Fibroblast of the aortic adventitia (primary cell): ENCODE results near the gene IGF1R. TPM values are rescaled to one million over a fixed set of nuclear protein-coding genes. Genes with fewer than 3 reads are reported as not detected.

Source experiments
- DNase-seq: peaks from one replicate; pipeline ENCODE4 v3.0.0-alpha.2; 2010; ENCODE audit warnings: low read depth
- H3K4me3 ChIP-seq: 2 replicates; pipeline ENCODE4 v1.5.1; 2011; ENCODE audit warnings: low read depth, mild to moderate bottlenecking, control low read depth, low read length, moderate library complexity
- total RNA-seq: library from RNA; depleted of rRNA; stranded (reverse); fragments of >200 nt; gene quantifications from 2 replicates; pipeline ENCODE4 v1.2.3, GENCODE V29; 2012; ENCODE audit warnings: low replicate concordance
- TF ChIP-seq, protein P1 (sequence below): IDR thresholded peaks from 2 replicates; pipeline ENCODE4 v1.5.1; 2011; ENCODE audit warnings: mild to moderate bottlenecking, low read length, control low read depth, inconsistent platforms; ENCODE audit not compliant: insufficient read depth

Gene IGF1R
- total RNA-seq, 1 donor = 45.6 TPM

DNA sequence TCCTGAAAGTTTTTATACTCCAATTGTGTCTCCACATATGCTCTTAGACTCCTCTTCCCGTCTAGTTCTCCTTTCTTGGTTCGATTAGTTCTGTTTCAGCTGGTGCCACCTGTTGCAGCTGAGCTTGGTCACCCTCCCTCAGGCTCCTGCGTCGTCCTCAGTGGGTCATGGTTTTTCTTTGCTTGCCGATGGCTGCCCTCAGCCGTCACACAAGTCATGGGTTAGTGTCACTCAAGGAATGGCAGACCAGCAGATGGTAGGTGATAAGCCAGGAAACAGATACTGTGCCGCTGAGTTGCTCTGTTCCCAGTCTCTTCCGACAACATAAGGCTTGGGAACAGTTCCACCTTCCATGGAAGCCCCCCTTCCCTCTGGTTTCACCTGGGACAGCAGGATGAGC lies 109.9 kb downstream of the IGF1R start:
- no peak overlapping the region for H3K4me3 ChIP-seq
- DNase-seq = no peak
- TF ChIP-seq, protein P1, sequence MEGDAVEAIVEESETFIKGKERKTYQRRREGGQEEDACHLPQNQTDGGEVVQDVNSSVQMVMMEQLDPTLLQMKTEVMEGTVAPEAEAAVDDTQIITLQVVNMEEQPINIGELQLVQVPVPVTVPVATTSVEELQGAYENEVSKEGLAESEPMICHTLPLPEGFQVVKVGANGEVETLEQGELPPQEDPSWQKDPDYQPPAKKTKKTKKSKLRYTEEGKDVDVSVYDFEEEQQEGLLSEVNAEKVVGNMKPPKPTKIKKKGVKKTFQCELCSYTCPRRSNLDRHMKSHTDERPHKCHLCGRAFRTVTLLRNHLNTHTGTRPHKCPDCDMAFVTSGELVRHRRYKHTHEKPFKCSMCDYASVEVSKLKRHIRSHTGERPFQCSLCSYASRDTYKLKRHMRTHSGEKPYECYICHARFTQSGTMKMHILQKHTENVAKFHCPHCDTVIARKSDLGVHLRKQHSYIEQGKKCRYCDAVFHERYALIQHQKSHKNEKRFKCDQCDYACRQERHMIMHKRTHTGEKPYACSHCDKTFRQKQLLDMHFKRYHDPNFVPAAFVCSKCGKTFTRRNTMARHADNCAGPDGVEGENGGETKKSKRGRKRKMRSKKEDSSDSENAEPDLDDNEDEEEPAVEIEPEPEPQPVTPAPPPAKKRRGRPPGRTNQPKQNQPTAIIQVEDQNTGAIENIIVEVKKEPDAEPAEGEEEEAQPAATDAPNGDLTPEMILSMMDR = no peak

DNA sequence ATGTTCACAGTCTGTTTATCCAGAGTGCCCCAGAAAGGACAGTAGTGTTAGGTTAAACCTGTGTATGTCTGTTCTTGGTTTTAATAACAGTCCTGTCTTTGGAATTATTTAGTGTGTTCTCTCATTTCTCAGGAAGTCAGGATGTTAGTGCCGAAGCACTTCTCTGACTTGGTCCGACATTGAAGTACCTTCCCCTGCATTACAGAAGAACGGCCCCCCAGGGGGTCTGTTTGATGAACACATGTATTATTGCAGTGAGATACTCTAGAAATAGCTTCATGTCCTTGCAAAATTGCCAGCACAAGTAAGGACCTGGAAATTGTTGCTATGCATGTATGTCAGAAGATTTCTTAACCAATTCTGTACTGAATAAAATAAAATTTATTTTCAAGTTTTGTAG lies 110.9 kb downstream of the IGF1R start:
- TF ChIP-seq, protein P1 = no peak
- no peak for DNase-seq
- no peak overlapping the region for H3K4me3 ChIP-seq

DNA sequence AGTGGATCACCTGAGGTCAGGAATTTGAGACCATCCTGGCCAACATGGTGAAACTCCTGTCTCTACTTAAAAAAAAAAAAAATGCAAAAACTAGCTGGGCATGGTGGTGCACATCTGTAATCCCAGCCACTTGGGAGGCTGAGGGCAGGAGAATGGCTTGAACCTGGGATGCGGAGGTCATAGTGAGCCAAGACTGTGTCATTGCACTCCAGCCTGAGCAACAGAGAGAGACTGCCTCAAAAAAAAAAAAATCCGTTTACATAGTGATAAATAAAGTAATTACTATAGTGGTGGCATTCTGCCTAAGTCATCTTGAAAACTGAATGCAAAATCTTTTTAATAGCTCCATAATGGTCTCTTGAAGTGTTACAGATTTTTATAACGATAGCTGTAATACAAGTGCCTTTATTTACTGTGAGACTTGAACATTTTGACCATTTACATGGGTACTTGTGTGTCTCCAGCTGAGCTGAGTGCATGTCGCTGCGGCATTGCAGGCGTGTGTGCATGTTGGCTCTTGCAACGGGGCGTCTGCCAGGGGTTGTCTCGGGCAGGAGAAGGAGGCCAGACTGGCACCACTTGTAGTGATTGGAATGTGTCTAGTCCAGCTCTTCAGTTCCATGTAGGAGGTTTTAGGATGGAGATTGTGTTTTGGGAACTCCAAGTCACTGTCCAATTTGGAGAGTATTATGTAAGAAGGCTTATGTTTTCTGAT lies 111.9 kb downstream of the IGF1R start:
- TF ChIP-seq, protein P1 = no peak
- no peak for DNase-seq
- no peak overlapping the region for H3K4me3 ChIP-seq

DNA sequence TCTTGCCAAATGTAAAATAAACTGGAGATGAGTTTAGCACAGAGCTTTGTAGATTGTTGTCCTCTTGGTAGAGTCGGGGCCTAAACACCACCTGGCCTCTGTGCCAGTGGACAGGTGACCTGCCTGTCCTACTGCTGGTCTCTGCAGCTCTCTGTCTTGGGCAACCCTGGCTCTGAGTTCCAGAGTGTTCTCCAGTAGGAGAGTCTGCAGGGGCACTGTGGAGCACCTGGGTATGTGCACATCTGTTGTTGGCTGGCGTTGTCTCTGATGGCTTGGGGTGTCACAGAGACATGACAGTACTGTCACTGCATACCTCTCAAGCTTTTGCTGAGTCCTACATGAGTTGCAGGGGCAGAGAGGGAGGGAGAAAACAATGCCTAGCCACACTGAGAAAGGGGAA lies 112.6 kb downstream of the IGF1R start:
- TF ChIP-seq, protein P1 = no peak
- DNase-seq = no peak
- H3K4me3 ChIP-seq = no peak overlapping the region

DNA sequence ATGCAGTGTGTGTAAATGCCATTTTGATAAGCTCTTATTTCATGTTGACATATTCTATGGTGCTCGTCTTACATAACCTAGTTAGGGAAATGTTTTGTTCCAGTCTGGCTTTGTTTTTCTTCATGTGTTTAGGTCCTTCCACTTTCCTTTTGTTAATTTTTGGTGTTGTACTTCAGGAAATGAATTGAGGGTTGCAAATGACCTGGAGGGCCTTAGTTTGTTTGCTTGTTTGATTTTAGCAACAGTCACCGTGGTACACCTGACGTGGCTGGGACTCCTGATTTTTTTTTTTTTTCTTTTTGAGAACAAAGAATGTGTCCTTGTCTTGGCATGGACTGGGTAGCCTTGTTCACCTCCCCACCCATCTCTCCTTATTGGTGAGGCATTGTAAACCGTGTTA lies 114.8 kb downstream of the IGF1R start:
- no peak for DNase-seq

DNA sequence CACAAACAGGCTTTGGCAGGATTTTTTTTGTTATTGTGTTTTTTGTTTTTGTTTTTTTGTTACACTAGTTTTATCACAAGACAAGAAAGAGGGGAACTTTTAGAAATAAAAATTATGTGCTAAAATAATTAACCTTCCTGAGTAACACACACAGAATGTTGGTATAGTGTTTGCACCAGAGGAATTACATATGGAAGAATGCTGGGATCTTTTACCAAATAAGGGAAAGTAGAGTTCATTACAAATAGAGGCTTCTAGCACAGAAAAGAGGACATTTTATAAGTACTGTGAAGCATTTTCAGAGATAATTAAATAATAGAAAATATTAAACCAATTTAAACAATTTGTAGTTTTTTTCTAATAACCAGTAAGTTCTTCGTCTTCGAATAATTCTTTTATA lies 116.0 kb downstream of the IGF1R start:
- TF ChIP-seq, protein P1 = no peak

More for the DNA sequence above, 114.8 kb downstream of the IGF1R start:
- TF ChIP-seq, protein P1 = no peak
- H3K4me3 ChIP-seq = no peak overlapping the region

DNA sequence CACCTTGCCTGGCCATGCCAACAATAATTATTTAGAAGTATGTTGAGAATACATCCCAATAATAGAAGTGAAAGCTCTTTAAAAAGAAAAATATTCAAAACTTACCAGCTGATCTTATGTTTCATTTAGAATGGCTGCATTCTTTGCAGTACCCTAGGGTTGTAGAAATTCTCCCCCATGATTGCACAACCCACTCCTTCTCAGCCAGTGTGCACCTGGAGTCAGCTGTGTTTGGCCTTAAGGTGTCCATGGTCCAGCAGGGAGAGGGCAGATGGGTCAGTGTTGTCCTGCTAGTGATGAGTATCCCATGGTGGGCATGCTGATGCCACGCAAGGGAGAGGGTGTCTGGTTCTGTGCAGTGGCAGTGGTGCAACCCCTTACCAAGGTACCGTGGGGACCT lies 117.3 kb downstream of the IGF1R start:
- no peak for DNase-seq
- H3K4me3 ChIP-seq = no peak overlapping the region
- TF ChIP-seq, protein P1 = no peak

More for the DNA sequence above, 116.0 kb downstream of the IGF1R start:
- H3K4me3 ChIP-seq = no peak overlapping the region
- no peak for DNase-seq
